HUDEP-2 (cell line): ENCODE results near the gene ZNF750.

Source experiments
- DNase-seq, 76 experiments: peaks; one replicate each; lab custom pipeline; 2025; ENCODE audit not compliant: unreplicated experiment in 76 of 76; lab: John Stamatoyannopoulos, UW

The ZNF750 gene

DNA sequence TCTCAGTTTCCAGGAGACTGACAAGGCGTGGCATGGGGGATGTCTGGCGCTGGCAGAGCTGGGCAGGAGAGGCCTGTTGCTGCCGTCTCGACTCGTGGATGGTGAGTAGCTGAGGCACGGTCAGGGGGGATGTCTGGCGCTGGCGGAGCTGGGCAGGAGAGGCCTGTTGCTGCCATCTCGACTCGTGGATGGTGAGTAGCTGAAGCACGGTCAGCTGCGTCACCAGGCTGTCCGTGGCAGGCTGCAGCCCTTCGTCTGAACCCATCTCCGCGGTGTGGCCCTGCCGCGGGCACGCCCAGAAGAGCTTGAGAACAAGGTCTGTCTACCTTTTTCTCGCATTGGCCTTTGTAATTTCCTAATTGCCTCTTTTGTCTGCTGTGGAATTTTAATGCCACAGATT, 25.0 kb downstream of the ZNF750 start:
- no peak for DNase-seq

DNA sequence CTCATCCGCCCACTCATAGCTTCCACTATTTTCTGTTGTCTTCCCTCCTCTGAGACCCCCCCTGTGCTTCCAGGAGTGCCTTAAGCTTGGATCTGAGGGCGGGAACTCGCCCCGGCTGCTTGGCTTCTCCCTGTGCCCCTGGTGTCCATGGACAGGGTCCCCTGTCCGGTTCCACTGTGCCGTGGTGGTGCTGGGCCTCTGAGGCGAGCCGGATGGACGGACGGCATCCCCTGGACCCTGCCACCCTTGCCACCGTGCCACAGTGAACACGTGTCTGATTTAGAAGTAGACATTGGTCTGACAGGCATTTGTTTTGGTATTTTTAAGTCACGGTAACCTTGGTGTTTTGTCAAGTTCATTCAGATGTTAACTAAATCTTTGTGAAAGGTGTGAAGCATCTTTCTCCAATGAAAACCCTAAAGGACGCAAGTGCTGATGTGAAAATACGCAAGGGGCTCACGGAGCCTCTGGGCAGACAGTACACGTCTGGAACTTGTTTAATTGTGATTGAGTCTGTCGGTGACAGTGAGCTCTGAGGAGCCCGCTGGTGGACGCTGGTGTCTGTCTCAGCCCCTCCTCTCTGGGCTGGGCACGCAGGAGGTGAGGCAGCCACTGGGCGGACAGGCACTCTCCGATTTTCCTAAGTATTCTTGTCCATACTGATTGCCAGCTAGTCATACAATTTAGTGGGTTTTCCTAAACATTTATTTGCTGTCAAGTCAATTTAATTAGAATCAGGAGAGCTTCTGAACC, 26.3 kb downstream of the ZNF750 start:
- no peak for DNase-seq

DNA sequence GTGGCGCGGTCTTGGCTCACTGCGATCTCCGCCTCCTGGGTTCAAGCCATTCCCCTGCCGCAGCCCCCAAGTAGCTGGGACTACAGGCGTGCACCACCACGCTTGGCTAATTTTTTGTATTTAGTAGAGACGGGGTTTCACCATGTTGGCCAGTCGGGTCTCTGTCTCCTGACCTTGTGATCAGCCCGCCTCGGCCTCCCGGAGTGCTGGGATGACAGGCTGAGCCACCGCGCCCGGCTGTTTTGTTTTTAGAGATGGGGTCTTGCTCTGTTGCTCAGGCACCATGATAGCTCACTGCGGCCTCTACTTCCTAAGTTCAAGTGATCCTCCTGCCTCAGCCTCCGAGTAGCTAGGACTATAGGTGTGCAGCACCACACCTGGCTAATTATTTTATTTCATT, 27.2 kb downstream of the ZNF750 start:
- no peak for DNase-seq

DNA sequence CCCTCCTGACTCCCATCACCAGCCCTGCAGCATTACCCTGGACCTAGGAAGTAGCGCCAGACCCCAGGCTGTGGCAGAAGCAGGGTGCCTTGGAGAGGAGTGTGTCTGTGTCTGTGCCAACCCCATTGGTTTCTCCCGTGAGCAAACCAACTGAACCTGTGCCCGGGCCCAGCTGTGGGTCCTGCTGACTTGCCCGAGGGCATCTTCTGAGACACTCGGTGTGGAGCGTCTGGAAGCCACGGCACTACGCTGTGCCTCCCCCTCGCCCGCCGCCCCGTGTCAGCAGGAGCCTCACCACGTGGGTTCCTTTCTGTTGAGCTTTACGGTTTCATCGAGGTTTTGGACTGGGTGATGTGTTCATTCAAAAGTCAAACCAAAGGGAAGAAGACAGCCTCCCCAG, 27.8 kb downstream of the ZNF750 start:
- no peak for DNase-seq

DNA sequence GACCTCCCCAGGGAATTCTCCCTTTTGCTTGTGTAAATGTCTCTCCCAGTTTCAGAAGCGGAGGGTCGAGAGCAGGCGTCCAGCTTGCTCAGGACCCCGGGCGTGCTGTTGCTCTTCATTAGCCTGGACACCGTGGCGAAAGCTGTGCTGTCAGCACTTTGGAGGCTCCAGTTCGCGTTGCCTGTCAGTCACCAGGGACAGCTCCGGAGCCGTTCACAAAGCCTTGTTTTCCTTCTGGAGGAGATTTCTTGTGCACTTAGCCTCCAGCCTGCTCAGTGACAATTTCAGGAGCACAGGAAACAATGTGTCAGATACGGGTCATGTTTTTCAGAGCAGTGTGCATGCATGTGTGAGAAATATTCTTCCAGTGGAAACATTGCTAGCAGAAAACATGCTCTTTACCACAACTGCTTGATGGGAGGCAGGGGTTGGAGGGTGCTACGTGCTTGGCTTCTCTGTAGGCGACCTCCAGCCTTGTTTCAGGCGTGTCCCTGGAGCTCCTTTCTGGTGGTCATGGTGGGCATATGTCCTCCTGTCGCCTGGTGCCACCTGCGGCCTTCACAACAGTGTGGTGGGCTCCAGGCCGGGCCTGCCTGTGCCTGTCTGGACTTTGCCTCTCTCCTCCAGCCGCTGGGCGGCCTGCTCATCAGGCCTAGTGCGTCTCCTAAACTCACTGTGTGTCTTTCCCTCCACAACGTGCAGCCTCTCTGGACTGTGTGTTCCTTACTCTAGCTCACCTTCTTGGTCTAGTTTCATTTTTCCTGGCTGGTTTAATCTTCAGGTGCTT, 29.0 kb downstream of the ZNF750 start:
- DNase-seq = no peak

DNA sequence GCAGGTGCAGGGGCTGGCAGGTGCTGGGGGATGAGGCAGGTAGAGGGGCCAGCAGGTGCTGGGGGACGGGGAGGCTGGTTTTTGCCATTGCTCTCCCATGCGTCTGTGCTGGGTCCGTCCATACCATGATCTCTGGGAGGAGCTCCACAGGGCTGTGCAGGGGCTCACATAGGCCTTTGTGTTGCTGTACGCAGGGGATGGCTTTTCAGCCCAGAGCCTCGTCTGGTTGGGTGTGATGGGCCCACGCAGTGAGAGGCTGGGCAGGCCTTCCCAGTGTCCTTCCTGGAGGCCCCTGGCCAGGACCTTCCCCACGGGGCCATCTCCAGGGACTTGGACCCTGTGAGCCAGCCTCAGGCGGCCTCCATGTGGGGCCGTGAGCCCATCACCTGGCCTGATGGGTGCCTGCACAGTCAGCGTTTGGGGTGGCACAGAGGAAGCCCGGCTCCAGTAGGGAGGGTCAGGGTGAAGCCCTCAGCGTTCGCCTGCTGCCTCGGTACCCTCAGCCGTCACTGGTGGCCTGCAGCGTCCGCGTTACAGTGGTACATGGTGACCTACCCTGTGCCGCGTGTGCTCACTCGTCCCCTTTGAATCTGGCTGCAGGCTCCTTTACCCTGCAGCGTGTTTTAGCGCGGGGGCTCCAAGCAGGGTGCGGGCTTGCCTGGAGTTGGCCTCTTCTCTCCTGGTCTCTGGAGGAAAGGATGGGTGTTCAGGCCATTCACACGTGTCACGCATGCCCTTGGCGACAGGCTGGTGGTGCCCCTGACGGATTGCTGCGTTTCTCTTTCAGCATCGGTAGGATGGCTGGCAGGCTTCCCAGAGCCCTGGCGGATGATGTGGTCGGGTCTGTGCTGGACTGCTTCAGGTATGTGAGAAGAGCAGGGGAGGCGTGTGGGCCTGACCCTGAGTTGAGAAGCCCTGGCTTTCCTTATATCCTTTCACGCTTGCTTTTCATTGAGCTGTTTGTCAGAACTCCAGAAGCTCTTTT, 30.6 kb downstream of the ZNF750 start:
- DNase-seq = no peak

DNA sequence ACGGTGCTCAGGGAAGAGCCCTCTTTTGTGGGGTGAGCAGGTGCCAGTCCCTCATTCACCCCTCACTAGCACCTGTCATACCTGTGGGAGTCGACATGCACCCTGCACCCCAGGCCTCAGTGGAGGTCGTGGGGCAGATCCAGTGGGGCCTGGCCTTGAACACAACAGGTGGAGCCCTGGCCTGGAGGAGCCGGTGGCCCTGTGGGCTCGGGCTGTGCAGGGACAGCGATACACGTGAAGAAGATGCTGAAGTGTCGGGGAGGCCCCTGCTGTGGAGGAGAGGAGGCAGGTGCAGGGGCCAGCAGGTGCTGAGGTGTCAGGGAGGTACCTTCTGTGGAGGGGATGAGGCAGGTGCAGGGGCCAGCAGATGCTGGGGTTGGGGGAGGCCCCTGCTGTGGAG, 31.8 kb downstream of the ZNF750 start:
- no peak for DNase-seq

DNA sequence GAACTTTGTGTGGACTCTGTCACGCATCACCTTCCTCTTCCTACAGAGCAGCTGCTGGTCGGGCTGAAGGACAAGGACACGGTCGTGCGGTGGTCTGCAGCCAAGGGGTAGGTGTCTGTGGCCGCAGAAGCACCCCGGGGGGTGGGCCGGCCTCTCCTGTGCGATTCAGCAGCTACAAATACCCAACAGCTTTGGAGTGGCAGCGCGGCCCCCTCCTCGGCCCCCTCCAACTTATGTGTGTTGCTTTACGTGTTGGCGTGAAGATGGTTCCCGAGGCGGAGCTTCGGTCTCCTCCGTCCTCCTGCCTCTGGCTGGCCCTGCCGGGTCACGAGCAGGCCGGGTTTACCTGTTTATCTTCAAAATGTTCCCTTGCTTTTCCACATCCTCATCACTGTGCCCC, 32.3 kb downstream of the ZNF750 start:
- DNase-seq = no peak

DNA sequence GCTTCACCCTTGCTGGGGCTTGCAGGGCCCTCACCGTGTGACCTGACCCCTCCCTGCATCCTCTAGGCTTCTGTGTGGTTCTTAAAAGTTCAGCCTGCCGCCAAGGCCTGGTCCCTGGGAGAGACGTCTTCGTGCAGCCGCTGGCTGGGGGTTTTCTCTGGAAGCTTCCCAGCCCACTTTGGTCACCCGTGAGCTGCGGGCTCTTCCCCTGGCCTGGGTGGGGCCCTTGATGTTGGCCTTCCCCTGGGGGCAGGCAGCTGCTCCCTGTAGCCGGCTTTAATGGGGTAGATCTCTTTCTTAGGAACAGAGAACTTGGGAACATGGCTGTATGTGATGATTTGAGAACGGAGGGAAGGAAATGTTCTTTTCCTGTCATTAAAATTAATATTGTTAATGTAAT, 32.7 kb downstream of the ZNF750 start:
- no peak for DNase-seq

DNA sequence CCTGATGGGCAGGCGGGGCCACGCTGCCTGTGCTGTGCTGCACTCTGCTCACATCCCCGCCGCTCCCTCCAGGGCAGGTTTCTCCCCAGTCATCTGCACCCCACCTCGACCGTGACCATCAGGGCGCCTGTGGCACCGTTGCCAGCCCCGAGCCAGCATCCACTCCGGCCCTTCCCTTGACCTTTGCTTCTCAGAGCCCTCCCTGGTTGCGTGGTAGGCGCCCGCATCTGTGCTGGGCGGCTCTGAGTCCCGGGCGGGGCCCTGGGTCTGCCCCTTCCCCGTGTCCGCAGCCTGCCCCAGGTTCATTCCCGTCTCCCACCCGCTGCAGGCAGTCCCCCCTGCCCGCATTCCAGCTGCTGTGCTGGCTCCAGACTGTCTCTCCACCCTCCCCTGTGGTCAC, 33.2 kb downstream of the ZNF750 start:
- no peak for DNase-seq

DNA sequence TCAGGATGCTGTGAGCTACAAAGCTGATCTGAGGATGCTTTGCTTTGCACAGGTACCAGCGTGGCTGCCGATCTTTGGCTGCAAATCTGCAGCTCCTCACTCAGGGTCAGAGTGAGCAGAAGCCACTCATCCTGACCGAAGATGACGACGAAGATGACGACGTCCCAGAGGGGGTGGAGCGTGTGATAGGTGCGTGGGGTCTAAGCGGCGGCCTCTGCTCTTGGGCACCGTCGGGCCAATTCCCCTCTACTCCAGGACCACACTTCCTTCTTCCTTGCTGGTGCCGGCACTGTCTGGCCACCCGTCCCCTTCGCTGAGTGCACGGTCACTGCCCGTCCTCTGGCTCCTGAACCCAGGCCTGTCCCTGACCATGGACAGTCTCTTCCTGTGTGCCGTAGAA, 34.0 kb downstream of the ZNF750 start:
- no peak for DNase-seq

DNA sequence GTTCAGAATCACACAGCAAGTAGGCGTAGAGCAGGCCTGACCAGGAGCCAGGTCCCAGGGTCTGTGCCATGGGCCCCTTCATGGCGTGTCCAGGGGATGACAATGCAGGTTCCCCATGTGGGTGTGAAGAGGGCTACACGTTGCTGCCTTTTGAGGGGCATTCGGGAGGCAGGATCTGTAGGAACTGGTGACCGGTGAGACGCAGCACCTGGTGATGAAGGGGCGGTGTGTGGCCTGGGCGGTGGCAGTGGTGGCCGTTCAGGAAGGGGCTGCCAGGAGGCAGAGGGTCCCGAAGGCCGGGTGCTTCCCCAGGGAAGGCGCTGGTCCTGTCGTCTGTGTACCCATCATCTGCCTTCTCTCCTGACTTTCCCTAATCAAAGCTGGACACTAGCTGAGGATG, 34.6 kb downstream of the ZNF750 start:
- DNase-seq = no peak

DNA sequence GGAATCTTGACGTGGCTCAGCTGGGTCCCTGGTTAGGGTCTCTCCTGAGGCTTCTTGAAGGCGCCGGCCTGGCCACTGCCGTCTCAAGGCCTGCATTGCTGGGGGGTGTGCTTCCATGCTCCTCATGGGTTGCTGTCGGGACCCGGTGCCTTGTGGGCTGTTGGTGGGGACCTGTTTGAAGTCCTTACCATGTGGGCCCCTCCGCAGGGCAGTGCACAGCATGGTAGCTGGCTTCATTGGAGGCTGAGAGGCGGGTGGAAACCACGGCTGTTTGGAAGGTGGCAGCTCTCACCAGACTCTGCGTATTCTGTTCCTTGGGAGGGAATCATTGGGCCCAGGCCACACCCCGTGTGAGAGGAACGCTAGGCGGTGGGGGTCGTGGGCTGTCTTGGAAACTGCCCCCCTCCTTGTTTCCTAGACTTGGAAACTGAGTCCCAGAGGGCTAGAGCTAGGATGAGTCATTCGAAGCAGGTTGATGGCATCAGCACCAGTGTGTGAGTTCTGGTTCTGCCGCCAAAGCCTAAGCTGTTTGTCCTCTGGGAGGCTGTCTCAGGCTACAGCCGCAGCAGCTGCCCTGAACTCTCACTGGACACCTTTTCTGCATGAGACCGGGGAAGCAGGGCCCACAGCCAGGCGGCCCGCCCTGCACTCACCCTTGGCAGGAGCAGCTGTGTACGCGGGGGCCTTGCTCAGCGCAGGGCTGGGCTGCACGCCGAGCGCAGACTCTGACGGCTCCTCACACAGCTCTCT, 35.2 kb downstream of the ZNF750 start:
- no peak for DNase-seq

DNA sequence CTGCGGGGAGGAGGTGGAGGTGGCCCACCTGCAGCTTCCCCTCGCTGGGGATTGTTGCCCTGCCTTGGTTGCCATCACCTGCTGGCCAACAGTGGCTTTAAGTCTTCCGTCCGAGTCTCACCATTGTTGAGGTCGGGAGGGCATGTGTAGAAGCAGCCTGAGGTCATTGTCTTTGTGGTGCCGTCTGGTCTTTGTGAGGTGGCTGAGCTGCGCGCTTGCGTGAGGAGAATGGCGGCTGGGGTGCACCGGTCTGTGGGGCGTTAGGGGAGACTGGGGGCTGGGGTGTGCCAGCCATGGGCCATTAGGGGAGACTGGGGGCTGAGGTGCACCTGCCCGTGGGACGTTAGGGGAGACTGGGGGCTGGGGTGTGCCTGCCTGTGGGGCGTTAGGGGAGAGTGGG, 36.2 kb downstream of the ZNF750 start:
- DNase-seq = no peak

DNA sequence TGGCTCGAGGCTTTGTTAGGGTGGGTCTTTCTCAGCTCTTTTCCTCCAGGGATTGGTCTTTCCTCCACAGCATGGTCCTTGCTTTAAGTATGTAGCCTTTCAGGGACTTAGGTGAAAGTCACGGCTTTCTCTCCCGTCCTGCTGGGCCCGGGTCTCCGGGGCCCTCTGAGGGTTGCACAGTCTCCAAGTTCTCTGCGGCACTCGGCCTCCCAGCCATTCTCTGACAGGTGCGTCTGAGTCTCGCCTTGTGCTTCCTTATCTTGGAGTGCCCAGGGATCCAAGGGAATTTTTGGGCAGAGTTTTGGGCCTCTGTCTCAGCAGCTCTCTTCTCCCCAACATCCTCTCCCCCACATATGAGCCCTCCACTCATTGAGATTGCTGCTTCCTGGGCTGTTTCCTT, 36.6 kb downstream of the ZNF750 start:
- no peak for DNase-seq

DNA sequence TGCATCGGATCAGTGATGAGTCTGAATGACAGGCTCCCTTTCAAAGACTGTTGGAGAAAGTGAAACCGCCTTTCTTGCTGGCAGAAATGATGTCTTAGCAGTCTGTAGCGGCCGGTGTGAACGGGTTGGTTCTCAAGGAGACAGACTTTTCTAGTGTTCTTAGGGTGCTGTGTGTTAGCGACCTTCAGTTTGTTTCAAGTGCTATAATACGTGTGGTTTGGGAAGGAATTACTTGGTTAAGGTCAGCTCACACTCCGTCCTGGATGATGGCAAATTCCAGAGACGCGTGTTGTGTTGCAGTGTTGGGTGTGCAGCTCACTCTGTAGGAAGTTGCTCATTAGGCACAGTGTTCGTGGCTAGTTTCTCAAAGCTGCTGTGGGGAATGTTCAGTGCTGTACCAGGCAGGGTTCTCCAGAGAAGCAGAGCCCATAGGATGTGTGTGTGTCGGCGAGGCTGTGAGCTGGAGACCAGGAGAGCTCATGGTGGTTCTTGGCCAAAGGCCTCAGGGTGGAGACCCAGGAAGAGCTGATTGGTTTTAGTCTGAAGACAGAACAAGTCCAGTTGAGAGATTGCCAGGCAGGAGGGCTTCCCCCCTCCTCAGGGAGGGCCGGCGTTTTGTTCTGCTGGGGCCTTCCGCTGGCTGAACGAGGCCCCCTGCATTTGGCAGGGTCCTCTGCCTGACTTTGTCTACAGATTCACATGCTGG, 37.6 kb downstream of the ZNF750 start:
- no peak for DNase-seq

DNA sequence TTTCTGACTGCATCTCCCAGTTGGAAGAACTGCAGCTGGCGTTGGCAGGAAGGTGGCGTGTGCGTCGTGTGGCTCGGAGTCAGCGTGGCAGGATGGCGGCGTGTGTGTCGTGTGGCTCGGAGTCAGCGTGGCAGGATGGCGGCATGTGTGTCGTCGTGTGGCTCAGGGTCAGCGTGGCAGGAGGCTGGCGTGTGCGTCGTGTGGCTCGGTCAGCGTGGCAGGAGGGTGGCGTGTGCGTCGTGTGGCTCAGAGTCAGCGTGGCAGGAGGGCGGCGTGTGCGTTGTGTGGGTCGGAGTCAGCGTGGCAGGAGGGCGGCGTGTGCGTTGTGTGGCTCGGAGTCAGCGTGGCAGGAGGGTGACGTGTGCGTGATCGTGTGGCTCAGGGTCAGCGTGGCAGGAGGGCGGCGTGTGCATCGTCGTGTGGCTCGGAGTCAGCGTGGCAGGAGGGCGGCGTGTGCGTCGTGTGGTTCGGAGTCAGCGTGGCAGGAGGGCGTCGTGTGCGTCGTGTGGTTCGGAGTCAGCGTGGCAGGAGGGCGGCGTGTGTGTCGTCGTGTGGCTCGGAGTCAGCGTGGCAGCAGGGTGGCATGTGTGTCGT, 38.3 kb downstream of the ZNF750 start:
- DNase-seq = no peak

DNA sequence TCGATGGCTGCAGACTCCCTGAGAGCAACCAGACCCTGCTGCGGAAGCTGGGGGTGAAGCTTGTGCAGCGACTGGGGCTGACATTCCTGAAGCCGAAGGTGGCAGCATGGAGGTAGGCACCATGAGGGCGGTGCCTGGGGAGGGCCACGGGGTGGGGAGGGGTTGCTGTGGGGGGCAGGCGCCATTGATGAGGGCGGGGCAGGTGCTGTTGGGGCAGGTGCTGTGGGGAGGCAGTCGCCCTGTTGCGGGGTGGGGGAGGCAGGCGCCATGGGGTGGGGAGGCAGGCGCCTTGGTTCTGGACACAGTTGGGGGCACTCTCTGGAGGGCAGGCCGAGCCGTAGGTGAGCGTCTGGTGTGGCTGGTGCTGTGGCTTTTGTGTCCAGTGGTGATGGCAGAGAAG, 38.9 kb downstream of the ZNF750 start:
- DNase-seq = no peak

DNA sequence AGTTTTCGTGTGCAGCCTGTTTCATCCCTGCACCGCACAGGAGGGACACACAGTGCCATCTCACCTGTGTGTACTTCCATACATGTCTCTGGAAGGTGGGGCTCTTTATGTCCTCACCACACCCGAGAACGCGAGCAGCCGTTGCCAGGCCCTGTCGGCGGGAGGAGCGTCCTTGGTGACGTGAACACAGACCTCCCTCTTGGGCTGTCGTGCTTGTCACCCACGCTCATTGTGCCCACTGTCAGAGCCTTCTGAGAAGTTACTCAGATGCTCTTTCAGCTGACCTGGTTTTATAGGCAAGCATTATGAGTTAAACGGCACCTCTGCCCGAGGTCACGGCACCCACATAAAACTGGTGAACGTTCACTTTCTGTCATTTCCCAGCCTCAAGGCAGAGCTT, 40.2 kb downstream of the ZNF750 start:
- DNase-seq = no peak

DNA sequence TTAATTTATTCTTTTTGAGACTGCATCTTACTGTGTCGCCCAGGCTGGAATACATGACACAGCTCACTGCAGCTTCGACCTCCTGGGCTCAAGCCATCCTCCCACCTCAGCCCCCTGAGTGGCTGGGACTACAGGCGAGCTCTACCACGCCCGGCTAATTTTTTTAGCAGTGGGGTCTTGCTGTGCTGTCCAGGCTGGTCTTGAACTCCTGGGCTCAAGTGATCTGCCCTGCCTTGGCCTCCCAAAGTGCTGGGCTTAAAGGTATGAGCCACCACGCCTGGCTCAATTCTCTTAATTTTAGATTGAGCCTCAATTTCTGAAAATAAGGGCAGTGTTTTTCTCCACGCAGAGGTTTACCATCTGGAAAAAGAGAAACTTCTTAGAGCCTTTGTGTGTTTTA, 41.1 kb downstream of the ZNF750 start:
- no peak for DNase-seq
